Measurements from ENCODE around the gene CALHM2.

- TF ChIP-seq CTCF (IDR thresholded peaks at IDR 0.05) (no peak), POLR2A (IDR thresholded peaks at IDR 0.05) (no peak)
Observed at GRCh38 chr10:103479135-103479534, 27.0 kb upstream of the CALHM2 start, which contains the start of gene CALHM3.

All from esophagus squamous epithelium (tissue), 4 donors.